NCI-H187 (cell line): Measurements from ENCODE around the gene C9orf85.
"Not testable (repeated sequence)": the region's sequence is repeated elsewhere in the genome, so short reads cannot be mapped to it uniquely, and the experiment has no call there.

Experiments
- DNase-seq, 2 experiments: peaks; one replicate each; lab custom pipeline; 2025; lab: John Stamatoyannopoulos, UW

Gene C9orf85, protein sequence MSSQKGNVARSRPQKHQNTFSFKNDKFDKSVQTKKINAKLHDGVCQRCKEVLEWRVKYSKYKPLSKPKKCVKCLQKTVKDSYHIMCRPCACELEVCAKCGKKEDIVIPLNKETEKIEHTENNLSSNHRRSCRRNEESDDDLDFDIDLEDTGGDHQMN

DNA sequence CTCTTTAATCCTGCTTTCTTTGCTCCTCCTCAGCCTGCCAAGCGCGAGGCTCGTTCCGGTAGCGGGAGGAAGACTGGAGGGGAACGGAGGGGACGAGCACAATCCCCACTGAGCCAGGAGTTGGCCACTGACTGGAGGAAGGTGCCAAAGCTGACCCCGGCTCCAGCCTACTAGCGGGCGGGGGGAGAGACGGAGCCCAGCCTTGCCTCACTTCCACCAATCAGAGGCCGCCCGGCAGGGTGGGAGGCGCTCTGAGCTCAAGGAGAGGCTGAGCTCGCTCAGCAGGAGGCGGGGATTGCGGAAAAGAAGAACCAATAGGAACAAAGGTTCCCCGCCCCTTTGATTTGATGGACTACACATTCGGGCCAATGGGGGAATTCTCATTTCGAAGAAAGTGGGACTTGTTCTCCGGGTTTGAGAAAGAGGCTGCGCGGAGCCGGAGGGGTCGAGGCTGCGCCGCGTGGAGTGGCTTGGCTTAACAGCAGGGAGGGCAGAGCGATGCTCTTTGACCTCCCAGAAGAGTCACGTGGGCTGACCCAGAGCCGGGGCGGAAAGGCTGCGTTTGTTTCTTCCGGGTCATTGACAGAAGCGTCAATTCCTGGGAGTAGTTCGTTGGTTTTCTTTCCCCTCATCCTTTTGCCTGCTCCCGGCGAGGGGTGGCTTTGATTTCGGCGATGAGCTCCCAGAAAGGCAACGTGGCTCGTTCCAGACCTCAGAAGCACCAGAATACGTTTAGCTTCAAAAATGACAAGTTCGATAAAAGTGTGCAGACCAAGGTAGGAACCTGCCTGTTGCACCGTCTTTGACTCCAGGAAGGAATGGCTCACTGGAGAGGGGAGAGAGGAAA, at the start of gene C9orf85, which contains the start of gene ABHD17B:
Gene C9orf85, plus strand, starts transcription at position 579 of the 847 bp plus-strand sequence. Its CDS starts 96 bp downstream, at position 675.
Gene ABHD17B, minus strand, starts transcription at position 133 of the 847 bp plus-strand sequence. CDS start 36,113 bp downstream, outside the sequence.
- peak; percentile 81 to 96 for DNase-seq

DNA sequence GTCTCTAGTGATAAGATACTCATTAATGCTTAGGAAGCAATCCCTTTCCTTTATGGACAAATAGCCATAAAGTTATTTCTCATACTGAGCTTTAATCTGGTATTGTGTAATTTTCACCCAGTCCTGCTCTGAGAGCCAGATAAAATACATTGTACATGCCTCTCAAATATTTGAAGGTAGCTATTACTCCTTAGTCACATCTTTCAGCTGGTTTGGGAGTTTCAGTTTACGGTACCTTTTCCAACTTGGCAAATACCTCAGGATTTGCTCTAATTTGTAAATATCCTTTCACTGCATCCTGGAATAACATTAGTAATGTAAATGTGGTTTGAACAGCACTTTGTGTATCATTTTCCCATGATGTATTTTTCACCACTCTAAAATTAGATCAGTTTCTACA, 47.8 kb upstream of the C9orf85 start:
- no peak for DNase-seq

DNA sequence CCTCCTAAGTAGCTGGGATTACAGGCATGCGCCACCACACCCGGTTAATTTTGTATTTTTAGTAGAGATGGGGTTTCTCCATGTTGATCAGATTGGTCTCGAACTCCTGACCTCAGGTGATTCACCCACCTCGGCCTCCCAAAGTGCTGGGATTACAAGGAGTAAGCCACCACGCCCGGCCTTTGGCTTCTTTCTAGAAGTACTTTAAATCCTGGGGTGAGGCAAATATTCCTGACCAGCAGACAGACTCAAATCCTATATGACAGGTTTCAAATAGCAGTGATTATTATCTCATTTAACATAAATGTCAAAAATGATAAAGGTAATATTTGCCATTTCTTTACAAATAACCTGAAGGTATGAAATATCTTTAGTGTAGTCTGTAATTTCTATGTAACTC, 36.1 kb upstream of the C9orf85 start:
- no peak for DNase-seq

DNA sequence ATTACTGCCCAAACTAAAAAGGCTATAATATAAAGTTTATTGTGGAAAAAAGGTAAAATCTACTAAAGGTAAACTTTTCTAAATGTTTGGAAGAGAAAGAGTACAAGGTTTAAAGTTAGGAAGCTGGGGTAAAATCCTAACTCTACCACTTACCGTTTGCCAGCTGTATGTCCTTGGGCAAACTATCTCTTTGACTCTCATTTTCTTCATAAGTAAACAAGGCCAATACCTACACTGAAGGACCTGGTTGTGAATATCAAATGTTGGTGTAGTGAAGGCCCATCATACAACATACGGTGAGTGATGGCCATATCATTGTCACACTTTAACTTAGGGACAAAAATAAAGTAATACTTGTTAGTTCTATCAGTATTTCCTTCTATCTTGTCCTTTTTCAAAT, 35.3 kb upstream of the C9orf85 start:
- DNase-seq, result no peak

DNA sequence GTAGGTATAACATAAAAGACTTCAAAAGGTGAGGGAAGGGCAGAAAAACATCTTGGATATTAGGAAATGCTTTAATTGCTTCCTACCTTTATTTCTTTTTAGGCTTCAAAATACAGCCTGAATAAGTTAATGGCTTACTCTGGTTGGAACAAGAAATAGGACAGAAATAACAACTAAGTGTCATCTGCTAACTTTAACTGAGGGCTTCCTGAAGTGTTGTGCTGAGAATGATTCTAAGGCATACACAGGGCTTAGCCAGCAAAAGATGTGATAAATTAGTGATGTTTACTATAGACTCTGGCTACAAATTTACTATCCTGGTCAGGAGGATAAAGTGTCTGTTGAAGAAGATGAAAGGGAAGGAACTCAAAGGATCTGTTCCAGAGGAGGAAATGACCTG, 34.6 kb upstream of the C9orf85 start:
- DNase-seq, result no peak

DNA sequence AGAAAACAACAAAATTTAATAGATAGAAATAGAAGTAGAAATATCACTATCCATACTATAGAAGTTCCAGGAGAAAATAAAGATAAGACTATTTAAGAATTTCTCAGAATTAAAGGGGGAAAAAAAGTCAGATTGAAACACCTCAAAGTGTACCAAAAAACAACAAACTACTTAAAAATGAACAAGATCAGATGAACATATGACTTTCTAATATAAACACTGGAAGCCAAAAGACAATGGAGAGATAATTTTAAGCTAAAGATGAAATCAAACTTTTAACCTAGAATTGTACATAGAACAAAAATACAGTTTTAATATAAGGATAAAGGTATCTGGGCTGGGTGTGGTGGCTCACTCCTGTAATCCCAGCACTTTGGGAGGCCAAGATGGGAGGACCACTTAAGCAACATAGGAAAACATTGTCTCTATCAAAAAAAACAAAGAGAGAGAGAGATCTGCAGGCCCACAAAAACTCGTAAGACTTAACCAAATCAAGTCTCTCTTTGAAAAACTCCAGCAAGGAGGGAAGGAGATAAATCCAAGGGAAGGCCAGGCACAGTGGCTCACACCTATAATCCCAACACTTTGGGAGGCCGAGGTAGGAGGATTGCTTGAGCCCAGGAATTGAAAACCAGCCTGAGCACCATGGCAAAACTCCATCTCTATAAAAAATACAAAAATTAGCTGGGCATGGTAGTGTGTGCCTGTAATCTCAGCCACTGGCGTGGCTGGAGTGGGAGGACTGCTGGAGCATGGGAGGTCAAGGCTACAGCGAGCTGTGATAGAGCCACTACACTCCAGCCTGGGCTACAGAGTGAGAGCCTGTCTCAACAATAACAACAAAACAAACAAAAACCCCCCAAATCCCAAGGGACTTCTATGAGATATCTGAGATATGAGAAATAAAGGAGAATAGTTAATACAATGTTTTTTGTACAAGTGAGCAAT, 32.8 kb upstream of the C9orf85 start:
- DNase-seq, result no peak

DNA sequence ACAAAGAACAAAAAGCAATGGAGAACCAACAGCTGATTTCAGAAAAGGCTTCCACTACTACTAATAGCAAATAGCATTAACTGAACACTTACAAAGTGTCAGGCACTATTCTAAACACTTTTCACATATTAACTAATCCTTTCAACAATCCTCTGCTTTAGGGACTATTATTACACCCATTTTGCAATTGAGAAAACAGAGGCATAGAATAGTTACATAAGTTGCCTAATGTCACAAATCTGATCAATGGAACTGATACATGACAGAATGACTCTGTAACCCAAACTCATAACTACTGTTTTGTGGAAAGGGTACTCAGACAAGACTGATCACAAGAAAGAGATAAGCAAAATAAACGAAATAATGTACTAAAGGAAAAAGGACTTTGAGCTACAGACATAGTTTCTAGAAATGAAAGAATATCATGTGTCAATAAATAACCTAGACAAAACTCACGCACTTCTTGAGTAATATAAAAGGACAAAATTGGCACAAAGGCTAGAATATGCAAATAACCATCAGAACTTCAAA, 31.7 kb upstream of the C9orf85 start:
- DNase-seq, result no peak

DNA sequence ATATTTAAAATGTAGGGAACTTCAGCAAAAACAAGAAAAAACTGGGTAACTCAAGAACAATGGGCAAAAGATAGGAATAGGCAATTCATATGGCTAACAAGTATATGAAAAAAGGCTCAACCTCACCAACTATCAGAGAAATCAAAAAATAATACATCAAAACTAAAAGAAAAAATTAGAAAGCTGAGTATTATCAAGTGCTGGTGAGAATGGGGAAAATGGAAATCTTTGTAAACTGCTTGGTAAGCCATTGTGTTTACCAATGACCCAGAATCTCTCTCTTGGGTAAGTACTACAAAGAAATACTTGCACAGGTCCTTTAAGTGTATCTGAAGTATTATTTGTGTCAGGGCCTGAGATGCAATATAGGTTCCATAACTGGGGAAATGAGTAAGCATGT, 27.4 kb upstream of the C9orf85 start:
- no peak for DNase-seq

DNA sequence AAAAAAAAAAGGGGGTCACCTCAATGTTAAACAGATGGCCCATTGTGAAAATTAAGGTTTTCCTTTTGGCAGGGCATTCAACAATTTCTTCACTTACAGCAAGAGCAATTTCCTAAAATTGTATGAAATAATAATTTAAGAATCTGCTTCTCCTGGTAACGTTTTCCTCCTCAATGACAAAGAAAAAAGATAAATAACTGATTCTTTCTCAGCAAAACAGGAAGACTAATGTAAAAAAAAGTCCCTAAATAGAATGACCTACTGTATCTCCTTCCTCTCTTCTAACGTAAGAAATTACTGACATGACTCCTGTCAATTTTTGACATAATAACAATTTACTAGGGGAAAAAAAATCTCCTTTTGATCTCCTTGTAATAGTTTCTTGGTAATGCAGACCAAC, 26.0 kb upstream of the C9orf85 start:
- no peak for DNase-seq

DNA sequence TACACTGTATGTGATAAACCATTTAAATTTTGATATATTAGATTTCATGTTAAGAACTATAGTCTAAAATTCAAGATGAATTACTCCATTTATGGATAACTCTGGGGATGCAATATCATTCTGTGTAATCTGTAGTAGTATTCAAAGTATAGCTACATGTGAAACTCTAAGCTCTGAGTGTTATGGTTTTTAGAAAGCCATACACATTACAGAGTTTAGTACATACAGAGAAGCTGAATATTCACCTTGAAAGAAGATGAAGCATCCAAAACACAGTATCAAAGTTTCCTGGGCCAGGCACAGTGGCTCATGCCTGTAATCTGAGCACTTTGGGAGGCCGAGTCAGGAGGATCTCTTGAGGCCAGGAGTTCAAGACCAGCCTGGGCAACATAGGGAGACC, 25.4 kb upstream of the C9orf85 start:
- no peak for DNase-seq

DNA sequence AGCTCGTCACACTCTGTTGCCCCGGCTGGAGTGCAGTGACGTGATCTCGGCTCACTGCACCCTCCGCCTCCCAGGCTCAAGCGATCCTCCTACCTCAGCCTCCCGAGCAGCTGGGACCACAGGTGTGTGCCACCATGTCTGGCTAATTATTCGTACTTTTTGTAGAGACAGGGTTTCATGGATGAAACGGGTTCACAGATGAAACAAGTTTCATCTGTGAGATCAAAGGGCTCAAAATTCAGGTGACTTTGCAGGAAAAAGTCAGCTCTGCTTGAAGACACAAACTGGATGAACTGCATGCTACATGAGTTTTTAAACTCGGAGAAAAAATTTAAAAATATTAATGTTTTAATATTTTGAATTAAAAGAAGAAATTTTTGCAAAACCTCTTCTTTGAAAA, 24.9 kb upstream of the C9orf85 start:
- DNase-seq, result no peak

DNA sequence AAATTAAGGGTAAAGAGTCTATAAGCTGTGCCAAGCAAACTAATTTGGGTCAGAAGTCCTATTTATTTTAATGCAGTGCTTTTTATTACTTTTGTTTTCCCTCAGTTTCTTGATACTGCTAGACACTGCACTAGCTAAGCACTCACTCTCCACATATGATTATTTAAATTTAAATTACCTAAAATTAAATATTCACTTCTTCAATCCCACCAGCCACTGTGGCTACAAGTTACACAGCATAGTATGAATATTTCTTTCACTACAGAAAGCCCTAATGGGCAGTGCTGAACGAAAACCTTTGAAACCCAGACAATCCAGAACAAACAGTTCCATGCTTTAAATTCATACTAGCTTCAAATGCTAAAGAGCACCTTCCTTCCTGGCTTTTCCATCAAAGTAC, 24.1 kb upstream of the C9orf85 start:
- DNase-seq, result no peak

DNA sequence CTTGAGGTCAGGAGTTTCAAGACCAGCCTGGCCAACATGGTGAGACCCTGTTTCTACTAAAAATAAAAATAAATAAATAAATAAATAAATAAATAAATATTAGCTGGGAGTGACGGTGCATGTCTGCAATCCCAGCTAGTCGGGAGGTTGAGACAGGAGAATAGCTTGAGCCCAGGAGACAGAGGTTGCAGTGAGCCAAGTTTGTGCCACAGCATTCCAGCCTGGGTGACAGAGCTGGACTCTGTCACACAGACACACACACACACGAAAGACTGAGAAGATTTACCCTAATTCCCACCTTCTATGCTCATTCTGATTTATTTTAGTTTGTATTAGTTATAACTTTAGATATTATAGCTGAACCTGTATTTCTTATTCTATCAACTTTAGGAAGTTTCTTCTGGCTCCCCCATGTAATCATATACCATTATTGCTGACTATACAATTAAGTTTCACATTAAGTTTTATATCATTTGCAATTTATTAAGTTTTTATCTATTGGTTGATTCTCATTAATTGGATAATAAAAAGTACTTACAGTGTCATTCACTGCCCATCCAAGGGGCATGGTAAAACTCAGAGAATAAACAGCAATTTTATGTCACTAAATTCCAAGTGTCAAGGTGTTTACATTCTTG, 21.3 kb upstream of the C9orf85 start:
- no peak for DNase-seq

DNA sequence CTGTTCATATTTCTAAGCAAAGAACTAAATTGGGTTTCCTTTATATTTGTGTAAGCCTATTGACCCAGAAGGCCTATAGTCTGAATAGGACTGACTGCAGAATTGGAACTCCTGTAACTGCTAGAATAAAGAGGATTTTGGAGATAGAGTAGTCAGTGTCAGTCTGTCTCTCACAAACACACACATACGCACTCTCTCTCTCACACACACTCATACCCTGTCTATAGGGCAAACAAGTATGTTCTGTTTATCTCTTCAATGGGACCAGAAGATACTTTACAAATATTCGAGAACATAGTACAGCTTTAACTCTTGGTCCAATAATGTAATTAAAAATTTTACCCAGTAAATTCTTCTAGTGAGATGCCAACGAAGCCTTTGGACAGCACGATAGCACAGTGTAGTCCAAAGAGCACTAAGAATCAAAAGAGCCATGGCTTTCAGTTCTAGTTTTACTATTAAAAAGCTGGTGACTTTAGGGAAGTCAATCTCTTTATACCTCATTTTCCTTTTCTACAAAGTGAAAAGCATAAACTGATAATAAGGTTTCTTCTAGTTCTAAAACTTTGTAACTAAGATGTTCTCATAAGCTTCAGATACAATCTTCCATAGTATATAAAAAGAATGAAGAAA, 19.8 kb upstream of the C9orf85 start:
- DNase-seq, result no peak

DNA sequence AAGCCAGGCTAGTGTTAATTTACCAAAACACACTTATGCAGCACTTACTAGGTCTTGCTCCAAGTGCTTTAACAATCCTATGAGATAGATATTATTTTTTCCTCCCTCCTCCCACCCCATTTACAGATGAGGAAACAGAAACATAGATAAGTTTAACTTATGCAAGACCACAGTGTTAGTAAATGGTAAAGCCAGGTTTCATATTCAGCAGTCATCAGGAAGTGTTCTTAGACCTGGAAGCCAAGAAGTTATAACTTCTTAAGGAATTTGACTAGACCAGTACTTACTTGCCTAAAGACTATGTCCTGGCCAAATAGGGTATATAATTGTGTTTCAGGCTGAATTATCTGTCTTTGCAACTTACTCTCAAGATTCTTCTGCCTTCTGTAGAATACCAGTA, 16.3 kb upstream of the C9orf85 start:
- DNase-seq, result no peak

DNA sequence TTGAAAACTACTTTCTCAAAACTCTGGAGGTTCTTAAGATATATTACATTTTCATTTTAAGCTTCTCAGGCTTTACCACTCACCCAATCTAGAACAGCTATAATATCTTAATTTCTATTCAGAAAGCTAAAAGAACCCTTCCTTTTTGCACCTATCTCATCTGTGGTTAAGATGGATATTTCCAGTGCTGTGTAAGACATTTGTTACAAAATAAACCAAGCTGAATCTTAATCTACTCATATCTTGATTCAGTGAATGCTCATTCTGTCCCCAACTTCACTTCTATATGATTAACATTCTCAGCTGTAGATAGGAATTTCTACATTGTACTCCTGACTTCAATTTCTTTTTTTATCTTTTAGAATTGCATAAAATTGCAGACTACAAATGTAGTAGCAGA, 15.5 kb upstream of the C9orf85 start:
- no peak for DNase-seq

DNA sequence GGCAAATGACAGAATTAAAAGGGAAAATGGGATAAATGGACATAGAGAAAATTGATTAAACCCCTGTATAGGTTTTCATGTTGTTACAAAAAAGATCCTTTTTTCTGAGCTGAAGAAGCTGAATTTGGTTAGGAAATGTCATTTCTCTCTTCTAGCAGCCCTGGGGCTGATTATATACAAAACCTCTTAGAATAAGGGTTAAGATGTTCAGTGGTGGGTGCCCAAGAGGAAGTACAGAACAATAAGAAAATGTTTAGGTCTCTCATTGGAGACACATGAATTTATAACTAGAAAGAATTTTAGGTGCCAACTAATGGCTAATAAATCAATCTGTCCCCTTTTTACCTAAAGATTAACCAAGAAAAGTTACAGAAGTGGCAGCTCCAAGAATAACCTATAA, 14.7 kb upstream of the C9orf85 start:
- no peak for DNase-seq

DNA sequence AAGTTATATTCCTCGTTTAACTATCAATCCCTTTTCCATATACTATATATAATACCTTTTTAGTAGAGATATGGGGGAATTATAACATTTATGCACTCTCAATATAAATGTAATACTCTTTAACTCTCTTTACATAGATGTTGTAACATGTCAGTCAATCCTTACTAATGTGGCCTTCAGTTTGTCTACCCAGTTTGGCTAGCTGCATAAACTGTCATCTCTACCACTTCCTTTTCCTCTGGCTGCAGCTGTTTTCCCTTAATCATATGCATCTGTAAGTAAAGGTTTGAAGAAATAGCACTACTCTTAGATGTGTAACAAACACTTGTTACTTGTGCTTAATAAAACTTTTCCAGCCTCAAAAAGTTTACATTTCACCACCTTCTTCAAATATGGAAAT, 13.9 kb upstream of the C9orf85 start:
- DNase-seq, result no peak

DNA sequence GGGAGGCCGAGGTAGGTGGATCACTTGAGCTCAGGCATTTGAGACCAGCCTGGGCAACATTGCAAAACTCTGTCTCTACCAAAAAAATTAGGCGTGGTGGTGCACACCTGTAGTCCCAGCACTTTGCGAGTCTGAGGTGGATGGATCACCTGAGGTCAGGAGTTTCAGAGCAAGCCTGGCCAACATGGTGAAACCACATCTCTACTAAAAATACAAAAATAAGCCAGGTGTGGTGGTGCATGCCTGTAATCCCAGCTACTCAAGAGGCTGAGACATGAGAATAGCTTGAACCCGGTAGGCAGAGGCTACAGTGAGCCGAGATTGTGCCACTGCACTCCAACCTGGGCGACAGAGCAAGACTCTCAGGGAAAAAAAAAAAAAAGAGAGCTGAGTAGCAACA, 12.7 kb upstream of the C9orf85 start:
- not testable (repeated sequence) for DNase-seq

DNA sequence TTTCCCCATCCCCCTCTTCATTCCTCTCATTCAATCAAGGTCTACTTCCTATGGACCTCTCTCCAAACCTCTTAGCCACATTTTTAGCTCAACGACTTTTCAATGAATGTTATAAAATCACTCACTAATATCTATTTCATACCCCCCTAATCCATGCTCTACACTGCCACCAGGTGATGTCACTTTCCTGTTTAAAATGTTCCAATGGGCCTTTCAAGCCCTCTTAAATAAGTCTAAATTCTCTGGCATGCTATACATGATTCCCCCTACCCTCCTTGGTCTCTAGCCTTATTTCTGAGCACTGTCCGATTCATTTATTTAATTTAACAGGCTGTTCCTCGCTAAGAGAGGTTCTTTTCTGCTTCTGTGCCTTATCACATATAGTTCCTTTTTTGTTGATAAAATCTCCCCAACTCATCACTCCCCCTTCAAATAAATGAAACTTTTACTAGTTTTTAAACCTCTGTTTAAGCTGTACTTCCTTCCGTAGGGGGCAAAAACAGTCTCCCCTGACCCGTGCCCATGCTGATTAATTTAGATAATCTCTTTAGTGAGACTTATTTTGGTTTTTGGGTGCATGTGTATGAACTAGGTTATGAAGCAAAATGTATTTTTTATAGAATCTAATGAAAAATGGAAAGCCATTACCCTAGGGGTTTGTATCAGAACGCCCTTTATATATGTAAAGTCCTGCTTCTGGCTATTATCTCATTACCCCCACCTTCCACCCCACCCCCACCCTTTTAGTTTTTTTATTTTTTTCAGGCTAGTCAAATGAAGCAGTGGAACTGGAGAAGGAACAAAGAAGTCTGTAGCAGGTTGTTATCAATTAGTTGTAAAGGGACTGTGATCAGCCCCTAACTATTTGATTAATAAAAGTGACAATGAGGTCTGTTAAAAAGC, 9.5 kb upstream of the C9orf85 start:
- no peak for DNase-seq
